MM.1S (cell line): ENCODE measurements around the gene F8.
"Not testable (repeated sequence)": the region's sequence is repeated elsewhere in the genome, so short reads cannot be mapped to it uniquely, and the experiment has no call there.

Experiments used
- DNase-seq: peaks from one replicate; pipeline ENCODE4 v3.0.0-alpha.2; 2015
- H2AFZ ChIP-seq: fragments of 300-600 bp; sonication (generic); 2 replicates; pipeline ENCODE4 v1.6.0; 2016; ENCODE audit warnings: antibody characterized with exemption, low read length
- H3F3A ChIP-seq: fragments of 300-600 bp; sonication (generic); 2 replicates; pipeline ENCODE4 v1.6.1; 2016; ENCODE audit warnings: mild to moderate bottlenecking, antibody characterized with exemption, low read length, moderate library complexity, mixed read lengths; ENCODE audit not compliant: insufficient read depth
- H3K27ac ChIP-seq: fragments of 300-600 bp; sonication (generic); 2 replicates; pipeline ENCODE4 v1.5.1; 2016; ENCODE audit warnings: mild to moderate bottlenecking, low read length
- H3K27me3 ChIP-seq: fragments of 300-600 bp; sonication (generic); replicated peaks from 2 replicates; pipeline ENCODE4 v1.6.0; 2016; ENCODE audit warnings: low read length; ENCODE audit not compliant: insufficient read depth
- H3K36me3 ChIP-seq: fragments of 300-600 bp; sonication (generic); replicated peaks from 2 replicates; pipeline ENCODE4 v1.6.1; 2016; ENCODE audit warnings: mild to moderate bottlenecking, low read length, mixed read lengths; ENCODE audit not compliant: insufficient read depth
- H3K4me1 ChIP-seq: fragments of 300-600 bp; sonication (generic); 2 replicates; pipeline ENCODE4 v1.6.1; 2016; ENCODE audit warnings: low read length, mixed read lengths
- H3K4me2 ChIP-seq: fragments of 300-600 bp; sonication (generic); 2 replicates; pipeline ENCODE4 v1.6.0; 2016; ENCODE audit warnings: low read depth, low read length
- H3K4me3 ChIP-seq: fragments of 300-600 bp; sonication (generic); 2 replicates; pipeline ENCODE4 v1.5.1; 2016; ENCODE audit warnings: low read length, mixed read lengths
- H3K79me2 ChIP-seq: fragments of 300-600 bp; sonication (generic); 2 replicates; pipeline ENCODE4 v1.6.1; 2016; ENCODE audit warnings: mixed run types, low read length, mixed read lengths
- H3K9ac ChIP-seq: fragments of 300-600 bp; sonication (generic); 2 replicates; pipeline ENCODE4 v1.6.1; 2016; ENCODE audit warnings: low read length, mixed read lengths
- H3K9me2 ChIP-seq: fragments of 300-600 bp; sonication (generic); replicated peaks from 2 replicates; pipeline ENCODE4 v1.6.1; 2016; ENCODE audit warnings: mild to moderate bottlenecking, low read length, mixed read lengths; ENCODE audit not compliant: insufficient read depth
- H3K9me3 ChIP-seq: fragments of 300-600 bp; sonication (generic); replicated peaks from 2 replicates; pipeline ENCODE4 v1.6.1; 2016; ENCODE audit warnings: mild to moderate bottlenecking, low read length, mixed read lengths; ENCODE audit not compliant: insufficient read depth
- H4K20me1 ChIP-seq: fragments of 300-600 bp; sonication (generic); 2 replicates; pipeline ENCODE4 v1.6.1; 2016; ENCODE audit warnings: mild to moderate bottlenecking, low read length, moderate library complexity, mixed read lengths; ENCODE audit not compliant: insufficient read depth
- CTCF ChIP-seq: fragments of 300-600 bp; sonication (generic); IDR thresholded peaks from 2 replicates; pipeline ENCODE4 v1.5.1; 2016; ENCODE audit warnings: antibody characterized with exemption, low read length, mixed read lengths
- EZH2 ChIP-seq: fragments of 300-600 bp; sonication (generic); optimal IDR thresholded peaks from 2 replicates; pipeline ENCODE3; 2017; ENCODE audit warnings: low read depth, mild to moderate bottlenecking, antibody characterized with exemption, low read length, mixed read lengths
- EZH2phosphoT487 ChIP-seq: fragments of 300-600 bp; sonication (generic); IDR thresholded peaks from 2 replicates; pipeline ENCODE4 v1.6.1; 2018; ENCODE audit warnings: antibody characterized with exemption, low read length

The F8 gene

GRCh38 chrX:154828016-154828408, 194.5 kb downstream of the F8 start:
- Histone ChIP-seq H3F3A (peaks cover 8% of the 10 kb centered on the region; the same call in 1 of the 2 replicates), H3K27ac (peak overlapping the region; percentile 67; the same call in 1 of the 2 replicates), H2AFZ (peak overlapping the region; percentile 49), H3K36me3 (no peaks in the 10 kb centered on the region), H4K20me1 (no peaks in the 10 kb centered on the region), H3K79me2 (no peaks in the 10 kb centered on the region), H3K9me3 (no peaks in the 10 kb centered on the region), H3K9me2 (no peaks in the 10 kb centered on the region), H3K9ac (peak overlapping the region; percentile 12; the same call in 1 of the 2 replicates), H3K4me2 (peak overlapping the region; percentile 53), H3K4me1 (peaks cover 20% of the 10 kb centered on the region), H3K4me3 (peak overlapping the region; percentile 24; the same call in 1 of the 2 replicates), H3K27me3 (no peaks in the 10 kb centered on the region)
- no peak for TF ChIP-seq EZH2
- no peak for TF ChIP-seq CTCF
- no peak for DNase-seq

DNA sequence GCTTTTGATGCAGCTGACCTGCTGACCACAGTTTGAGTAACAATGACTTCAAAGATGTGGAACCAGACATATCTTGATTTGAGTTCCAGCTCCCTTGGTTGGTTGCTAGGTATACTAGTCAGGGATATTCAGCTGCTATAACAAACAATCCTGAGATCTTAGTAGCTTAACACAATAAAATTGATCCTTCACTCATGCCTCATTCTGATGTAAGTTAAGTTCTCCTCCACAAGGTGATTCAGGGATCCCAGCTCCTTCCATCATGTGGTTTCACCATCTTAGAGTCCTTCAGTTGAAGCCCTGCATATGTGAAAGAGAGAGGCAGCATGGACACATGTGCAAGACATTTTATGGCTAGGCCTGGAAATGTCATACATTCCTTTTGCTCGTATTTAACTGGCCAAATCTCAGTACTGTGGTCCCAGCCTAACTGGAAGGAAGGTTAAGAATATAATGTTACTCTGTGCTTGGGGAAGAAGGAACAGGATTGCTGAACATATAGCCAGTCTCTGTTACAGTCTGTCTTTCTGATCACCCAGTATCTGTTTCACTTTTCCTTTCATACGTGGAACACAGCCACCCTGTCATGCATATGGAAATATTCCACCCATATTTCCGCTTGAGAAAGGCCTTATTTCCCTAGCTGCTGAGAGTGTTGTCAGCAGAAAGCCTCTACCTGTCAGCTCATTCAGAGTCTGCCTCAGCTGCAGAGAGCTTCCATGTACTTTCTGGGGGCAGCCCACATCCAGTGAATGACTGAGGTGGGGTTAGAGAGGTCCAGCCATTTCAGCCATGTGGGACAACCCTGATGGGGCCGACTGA, 195.1 kb downstream of the F8 start:
- peaks cover 20% of the 10 kb centered on the region for H3K4me1 ChIP-seq
- H3K79me2 ChIP-seq: no peaks in the 10 kb centered on the region
- DNase-seq: peak; percentile 79
- H3K9ac ChIP-seq: peak overlapping the region; percentile 12; the same call in 1 of the 2 replicates
- TF ChIP-seq EZH2phosphoT487 (no peak), EZH2 (no peak), CTCF (no peak)
- peak overlapping the region; percentile 67 for H3K27ac ChIP-seq
- no peaks in the 10 kb centered on the region for H3K36me3 ChIP-seq
- H3K9me3 ChIP-seq: no peaks in the 10 kb centered on the region
- peaks cover 8% of the 10 kb centered on the region; the same call in 1 of the 2 replicates for H3F3A ChIP-seq
- peak overlapping the region; percentile 24; the same call in 1 of the 2 replicates for H3K4me3 ChIP-seq
- H3K9me2 ChIP-seq: no peaks in the 10 kb centered on the region
- H2AFZ ChIP-seq: peak overlapping the region; percentile 49
- peak overlapping the region; percentile 53 for H3K4me2 ChIP-seq
- no peaks in the 10 kb centered on the region for H3K27me3 ChIP-seq
- no peaks in the 10 kb centered on the region for H4K20me1 ChIP-seq

DNA sequence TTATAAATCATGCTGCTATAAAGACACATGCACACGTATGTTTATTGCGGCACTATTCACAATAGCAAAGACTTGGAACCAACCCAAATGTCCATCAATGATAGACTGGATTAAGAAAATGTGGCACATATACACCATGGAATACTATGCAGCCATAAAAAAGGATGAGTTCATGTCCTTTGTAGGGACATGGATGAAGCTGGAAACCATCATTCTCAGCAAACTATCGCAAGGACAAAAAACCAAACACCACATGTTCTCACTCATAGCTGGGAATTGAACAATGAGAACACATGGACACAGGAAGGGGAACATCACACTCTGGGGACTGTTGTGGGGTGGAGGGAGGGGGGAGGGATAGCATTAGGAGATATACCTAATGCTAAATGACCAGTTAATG, 196.9 kb downstream of the F8 start:
- not testable (repeated sequence) for H3K9me3 ChIP-seq, H3K36me3 ChIP-seq, H3K9ac ChIP-seq, DNase-seq, H2AFZ ChIP-seq, H3K27me3 ChIP-seq, H3F3A ChIP-seq, H3K79me2 ChIP-seq, H3K27ac ChIP-seq, H3K4me2 ChIP-seq, H3K9me2 ChIP-seq, H3K4me3 ChIP-seq, H4K20me1 ChIP-seq
- peaks cover 20% of the 10 kb centered on the region for H3K4me1 ChIP-seq

GRCh38 chrX:154824638-154825037, 197.9 kb downstream of the F8 start:
- H3K9me3 ChIP-seq: no peaks in the 10 kb centered on the region

More at GRCh38 chrX:154824638-154825037, 197.9 kb downstream of the F8 start:
- no peak overlapping the region for H3K4me3 ChIP-seq
- H4K20me1 ChIP-seq: no peaks in the 10 kb centered on the region
- H3K4me2 ChIP-seq: no peak overlapping the region
- no peak overlapping the region for H2AFZ ChIP-seq
- peaks cover 8% of the 10 kb centered on the region; the same call in 1 of the 2 replicates for H3F3A ChIP-seq
- H3K27ac ChIP-seq: no peak overlapping the region
- H3K79me2 ChIP-seq: no peaks in the 10 kb centered on the region
- no peak overlapping the region for H3K9ac ChIP-seq
- H3K36me3 ChIP-seq: no peaks in the 10 kb centered on the region
- no peak for DNase-seq
- no peak for TF ChIP-seq CTCF
- no peak for TF ChIP-seq EZH2
- no peak for TF ChIP-seq EZH2phosphoT487
- no peaks in the 10 kb centered on the region for H3K9me2 ChIP-seq
- no peaks in the 10 kb centered on the region for H3K27me3 ChIP-seq
- peaks cover 20% of the 10 kb centered on the region for H3K4me1 ChIP-seq
